ENCODE results near the gene MYL12A. TPM values are rescaled to one million over a fixed set of nuclear protein-coding genes. Genes with fewer than 3 reads are reported as not detected.

MYL12A gene
- total RNA-seq, 1 donor from 2014 or later, result 219 TPM

GRCh38 chr18:3236470-3236869, 11.1 kb upstream of the MYL12A start:
- no peak for DNase-seq (ENCODE audit: extremely low spot score, unreplicated experiment)
- H3K36me3 Mint-ChIP-seq, result no peaks in the 10 kb centered on the region
- no peak overlapping the region for H3K27ac Mint-ChIP-seq
- no peaks in the 10 kb centered on the region for H3K9me3 Mint-ChIP-seq
- no peaks in the 10 kb centered on the region for H3K4me1 Mint-ChIP-seq (ENCODE audit: unreplicated experiment)
- no peak overlapping the region for H3K4me3 Mint-ChIP-seq
- TF ChIP-seq CTCF (conservative IDR thresholded peaks at IDR 0.05), result no peak
- no peaks in the 10 kb centered on the region for H3K27me3 Mint-ChIP-seq

- no peaks in the 10 kb centered on the region for H3K9me3 Mint-ChIP-seq
- H3K27ac Mint-ChIP-seq, result no peak overlapping the region
- no peaks in the 10 kb centered on the region for H3K36me3 Mint-ChIP-seq
- H3K4me3 Mint-ChIP-seq, result no peak overlapping the region
- H3K27me3 Mint-ChIP-seq, result no peaks in the 10 kb centered on the region
- H3K4me1 Mint-ChIP-seq (ENCODE audit: unreplicated experiment), result no peaks in the 10 kb centered on the region
- DNase-seq (ENCODE audit: extremely low spot score, unreplicated experiment), result no peak
- TF ChIP-seq CTCF (conservative IDR thresholded peaks at IDR 0.05), result no peak
Measured at GRCh38 chr18:3238742-3239141, 8.9 kb upstream of the MYL12A start.

- no peaks in the 10 kb centered on the region for H3K9me3 Mint-ChIP-seq
- peaks cover under 1% of the 10 kb centered on the region for H3K36me3 Mint-ChIP-seq
- H3K4me1 Mint-ChIP-seq (ENCODE audit: unreplicated experiment), result peaks cover 12% of the 10 kb centered on the region
- H3K27ac Mint-ChIP-seq, result no peak overlapping the region
- no peak for TF ChIP-seq CTCF (conservative IDR thresholded peaks at IDR 0.05)
- H3K4me3 Mint-ChIP-seq, result peak overlapping the region; percentile 49
- no peaks in the 10 kb centered on the region for H3K27me3 Mint-ChIP-seq
- no peak for DNase-seq (ENCODE audit: extremely low spot score, unreplicated experiment)
Measured at GRCh38 chr18:3245185-3245564, 2.4 kb upstream of the MYL12A start.

- H3K4me3 Mint-ChIP-seq, result peak overlapping the region; percentile 91
- peak; percentile 84 for DNase-seq (ENCODE audit: extremely low spot score, unreplicated experiment)
- peaks cover 18% of the 10 kb centered on the region for H3K4me1 Mint-ChIP-seq (ENCODE audit: unreplicated experiment)
- H3K36me3 Mint-ChIP-seq, result peaks cover 7% of the 10 kb centered on the region
- no peaks in the 10 kb centered on the region for H3K9me3 Mint-ChIP-seq
- H3K27me3 Mint-ChIP-seq, result no peaks in the 10 kb centered on the region
- peak overlapping the region; percentile 99 for H3K27ac Mint-ChIP-seq
- TF ChIP-seq CTCF (conservative IDR thresholded peaks at IDR 0.05), result peak; percentile 95
Measured at GRCh38 chr18:3245853-3246634, 1.6 kb upstream of the MYL12A start.

GRCh38 chr18:3246635-3247239, 864 bp upstream of the MYL12A start:
- H3K27ac Mint-ChIP-seq, result peak overlapping the region; percentile 99
- peaks cover 7% of the 10 kb centered on the region for H3K36me3 Mint-ChIP-seq
- no peak for DNase-seq (ENCODE audit: extremely low spot score, unreplicated experiment)
- H3K4me3 Mint-ChIP-seq, result peak overlapping the region; percentile 91
- peaks cover 18% of the 10 kb centered on the region for H3K4me1 Mint-ChIP-seq (ENCODE audit: unreplicated experiment)
- no peak for TF ChIP-seq CTCF (conservative IDR thresholded peaks at IDR 0.05)
- no peaks in the 10 kb centered on the region for H3K27me3 Mint-ChIP-seq
- no peaks in the 10 kb centered on the region for H3K9me3 Mint-ChIP-seq
